DMS79 (cell line): ENCODE results near the gene APH1A.
"Not testable (repeated sequence)": the region's sequence is repeated elsewhere in the genome, so short reads cannot be mapped to it uniquely, and the experiment has no call there.

Source experiments
- DNase-seq: peaks from one replicate; lab custom pipeline; 2025; lab: John Stamatoyannopoulos, UW

The APH1A gene

DNA sequence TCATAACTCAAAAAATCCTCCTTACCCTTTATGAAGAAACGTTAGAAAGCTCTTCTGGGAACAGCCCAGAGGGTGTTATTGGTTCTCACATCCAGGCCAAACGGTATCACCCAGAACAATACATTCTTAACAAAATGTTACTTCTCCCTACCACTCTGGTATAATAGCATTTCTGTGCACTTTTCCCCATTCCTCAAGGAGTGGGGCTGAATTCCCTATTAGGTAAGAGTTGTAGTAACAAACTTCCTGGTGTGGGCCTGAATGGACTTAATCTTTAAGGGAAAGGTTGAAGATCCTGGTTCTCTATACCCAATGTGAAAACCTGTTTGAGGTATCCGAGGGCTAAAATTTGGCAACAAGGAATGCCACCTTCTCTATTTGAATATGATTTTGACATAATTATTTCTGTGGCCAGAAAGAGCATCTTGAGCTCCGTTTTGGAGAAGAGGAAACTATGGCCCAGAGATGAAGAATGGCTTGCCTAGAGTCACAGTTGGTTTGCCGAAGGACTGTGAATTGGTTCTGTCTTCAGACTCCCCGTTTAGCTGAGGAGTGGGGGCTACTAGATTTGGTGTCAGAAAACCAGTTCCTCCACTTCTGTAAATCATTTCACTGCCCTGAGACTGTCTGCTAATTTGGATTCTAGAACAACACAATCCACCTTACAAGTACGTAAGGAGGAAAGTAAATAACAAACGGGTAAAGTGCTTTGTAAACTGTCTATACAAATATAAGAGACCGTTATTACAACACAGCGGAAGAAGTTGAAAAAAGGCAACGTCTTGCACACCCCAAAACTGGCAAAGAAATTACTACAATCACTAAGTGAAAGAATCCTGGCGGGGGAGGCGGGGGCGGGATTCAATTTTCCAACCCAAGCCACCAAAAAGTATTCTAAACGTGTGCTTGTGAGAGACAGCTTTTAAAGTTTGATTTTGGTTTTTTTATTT is 35.2 kb downstream of the APH1A start:
- peak; percentile 25 for DNase-seq

DNA sequence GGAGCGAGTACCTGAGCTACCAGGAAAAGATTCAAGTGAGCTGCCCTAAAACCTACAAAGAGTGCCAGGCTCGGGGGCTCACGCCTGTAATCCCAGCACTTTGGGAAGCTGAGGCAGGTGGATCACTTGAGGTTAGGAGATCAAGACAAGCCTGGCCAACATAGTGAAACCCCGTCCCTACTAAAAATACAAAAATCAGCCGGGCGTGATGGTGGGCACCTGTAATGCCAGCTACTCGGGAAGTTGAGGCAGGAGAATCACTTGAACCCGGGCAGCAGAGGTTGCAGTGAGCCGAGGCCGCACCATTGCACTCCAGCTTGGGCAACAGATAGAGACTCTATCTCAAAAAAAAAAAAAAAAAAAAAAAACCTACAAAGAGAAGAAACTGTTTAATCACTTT is 35.9 kb downstream of the APH1A start:
- DNase-seq: not testable (repeated sequence)

DNA sequence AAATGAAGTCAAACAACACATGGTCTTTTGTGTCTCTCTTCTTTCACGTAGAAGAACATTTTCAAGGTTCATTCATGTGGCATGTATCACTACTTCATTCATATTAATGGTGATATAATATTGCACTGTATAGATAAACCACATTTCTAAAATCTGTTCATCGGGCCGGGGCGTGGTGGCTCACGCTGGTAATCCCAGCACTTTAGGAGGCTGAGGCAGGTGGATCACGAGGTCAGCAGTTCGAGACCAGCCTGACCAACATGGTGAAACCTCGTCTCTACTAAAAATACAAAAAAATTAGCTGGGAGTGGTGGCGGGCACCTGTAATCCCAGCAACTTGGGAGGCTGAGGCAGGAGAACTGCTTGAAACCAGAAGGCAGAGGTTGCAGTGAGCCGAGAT is 40.6 kb downstream of the APH1A start:
- DNase-seq: not testable (repeated sequence)

DNA sequence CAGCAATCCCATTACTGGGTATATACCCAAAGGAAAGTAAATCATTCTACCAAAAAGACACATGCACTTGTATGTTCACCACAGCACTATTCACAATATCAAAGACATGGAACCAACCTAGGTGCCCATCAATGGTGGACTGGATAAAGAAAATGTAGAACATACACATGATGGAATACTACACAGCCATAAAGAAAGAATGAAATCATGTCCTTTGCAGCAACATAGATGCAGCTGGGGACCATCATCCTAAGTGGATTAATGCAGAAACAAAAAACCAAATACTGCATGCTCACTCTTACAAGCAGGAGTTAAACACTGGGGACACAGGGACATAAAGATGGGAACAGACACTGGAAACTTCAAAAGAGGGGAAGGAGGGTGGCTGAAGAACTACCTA is 41.6 kb downstream of the APH1A start:
- no peak for DNase-seq

GRCh38 chr1:150226486-150226885 is 42.3 kb downstream of the APH1A start:
- DNase-seq: no peak

GRCh38 chr1:150225546-150225945 is 43.3 kb downstream of the APH1A start:
- no peak for DNase-seq

DNA sequence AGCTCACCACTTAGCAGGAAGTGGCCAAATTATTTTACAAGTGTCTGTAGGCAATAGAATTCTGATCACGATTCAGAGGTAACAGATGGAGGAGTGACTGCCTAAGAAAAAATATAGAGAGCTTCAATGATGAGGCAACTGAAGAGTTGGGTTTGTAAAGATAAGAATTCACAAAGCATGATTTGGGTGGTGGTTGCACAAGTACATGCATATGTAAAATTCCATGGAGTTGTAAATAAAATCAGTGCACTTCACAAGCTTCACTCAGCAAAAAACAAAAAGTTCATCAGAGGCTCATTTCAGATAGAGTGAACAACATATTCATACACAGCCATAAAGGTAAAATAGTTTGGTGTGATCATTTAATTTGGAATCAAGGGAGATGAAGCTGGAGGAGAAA is 43.8 kb downstream of the APH1A start:
- DNase-seq: no peak

- DNase-seq: no peak
Observed at GRCh38 chr1:150221552-150221951, 47.3 kb downstream of the APH1A start.

DNA sequence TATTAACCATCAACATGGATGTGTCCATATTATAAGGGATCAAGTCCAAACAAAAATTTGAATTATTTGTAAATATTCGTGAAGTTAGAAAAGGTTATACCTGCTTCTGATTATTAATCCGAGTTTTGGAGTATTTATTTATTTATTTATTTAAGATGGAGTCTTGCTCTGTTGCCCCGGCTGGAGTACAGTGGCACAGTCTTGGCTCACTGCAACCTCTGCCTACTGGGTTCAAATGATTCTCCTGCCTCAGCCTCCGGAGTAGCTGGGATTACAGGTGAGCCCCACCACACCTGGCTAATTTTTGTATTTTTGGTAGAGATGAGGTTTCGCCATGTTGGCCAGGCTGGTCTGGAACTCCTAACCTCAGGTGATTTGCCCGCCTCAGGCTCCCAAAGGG is 53.0 kb downstream of the APH1A start:
- DNase-seq: not testable (repeated sequence)
